Left ventricle myocardium inferior (tissue), 1 donor: ENCODE data around the gene TMIE. TPM values are rescaled to one million over a fixed set of nuclear protein-coding genes. Genes with fewer than 3 reads are reported as not detected.

Source experiments
- DNase-seq: peaks from one replicate; pipeline ENCODE4 v3.0.0-alpha.2; 2020
- H3K27ac ChIP-seq: fragments of 200-600 bp; replicated peaks from 2 replicates; pipeline ENCODE4 v1.8.0; 2021
- H3K27me3 ChIP-seq: fragments of 200-600 bp; 2 replicates; pipeline ENCODE4 v1.8.0; 2021; ENCODE audit warnings: low read depth
- H3K36me3 ChIP-seq: fragments of 200-600 bp; 2 replicates; pipeline ENCODE4 v1.8.0; 2021
- H3K4me1 ChIP-seq: fragments of 200-600 bp; 2 replicates; pipeline ENCODE4 v1.8.0; 2021
- H3K4me3 ChIP-seq: fragments of 200-600 bp; 2 replicates; pipeline ENCODE4 v1.8.0; 2021; ENCODE audit warnings: mild to moderate bottlenecking, moderate library complexity
- H3K9me3 ChIP-seq: fragments of 200-600 bp; replicated peaks from 2 replicates; pipeline ENCODE4 v1.8.0; 2021
- intact Hi-C: fragments of 100-400 bp; cut with micrococcal nuclease; formaldehyde crosslinking; loops from one replicate; pipeline ENCODE4 v1.11.0; 2022
- total RNA-seq: library from RNA; stranded (reverse); fragmentation: NEBNext Ultra II Directional; extraction: Animal tissue kit (Norgen Biotek cat#: 25700); gene quantifications from one replicate; pipeline ENCODE4 v1.2.1, GENCODE V29; 2021
- TF ChIP-seq, protein P1 (sequence below): fragments of 200-600 bp; IDR thresholded peaks from 2 replicates; pipeline ENCODE4 v1.8.0; 2021; ENCODE audit warnings: antibody characterized with exemption, mild to moderate bottlenecking, borderline replicate concordance
- donor health status: DM: no; HTN: yes; CAD: no; lungs with severe emphysema.

Gene TMIE
- total RNA-seq, 1 donor from 2014 or later = 1.5 TPM

DNA sequence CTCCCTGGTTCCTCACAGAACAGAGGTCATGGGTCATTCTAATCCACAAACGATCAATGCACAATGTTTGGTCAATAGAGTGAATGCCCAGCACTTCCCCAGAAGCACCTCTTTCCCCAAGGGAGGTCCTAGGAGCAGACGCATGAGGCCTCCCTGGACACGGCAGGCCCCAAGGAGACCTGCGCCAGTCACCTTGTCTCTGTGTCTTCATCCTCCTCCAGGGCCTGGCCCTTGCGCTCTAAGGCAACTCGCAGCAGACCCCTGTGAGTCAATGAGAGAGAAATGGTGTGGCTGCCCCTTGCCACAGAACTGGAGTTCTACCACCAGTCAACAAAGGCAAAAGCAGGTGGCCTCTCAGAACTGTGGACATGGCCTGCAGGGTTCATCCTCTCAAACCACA lies 25.8 kb upstream of the TMIE start:
- TF ChIP-seq, protein P1, sequence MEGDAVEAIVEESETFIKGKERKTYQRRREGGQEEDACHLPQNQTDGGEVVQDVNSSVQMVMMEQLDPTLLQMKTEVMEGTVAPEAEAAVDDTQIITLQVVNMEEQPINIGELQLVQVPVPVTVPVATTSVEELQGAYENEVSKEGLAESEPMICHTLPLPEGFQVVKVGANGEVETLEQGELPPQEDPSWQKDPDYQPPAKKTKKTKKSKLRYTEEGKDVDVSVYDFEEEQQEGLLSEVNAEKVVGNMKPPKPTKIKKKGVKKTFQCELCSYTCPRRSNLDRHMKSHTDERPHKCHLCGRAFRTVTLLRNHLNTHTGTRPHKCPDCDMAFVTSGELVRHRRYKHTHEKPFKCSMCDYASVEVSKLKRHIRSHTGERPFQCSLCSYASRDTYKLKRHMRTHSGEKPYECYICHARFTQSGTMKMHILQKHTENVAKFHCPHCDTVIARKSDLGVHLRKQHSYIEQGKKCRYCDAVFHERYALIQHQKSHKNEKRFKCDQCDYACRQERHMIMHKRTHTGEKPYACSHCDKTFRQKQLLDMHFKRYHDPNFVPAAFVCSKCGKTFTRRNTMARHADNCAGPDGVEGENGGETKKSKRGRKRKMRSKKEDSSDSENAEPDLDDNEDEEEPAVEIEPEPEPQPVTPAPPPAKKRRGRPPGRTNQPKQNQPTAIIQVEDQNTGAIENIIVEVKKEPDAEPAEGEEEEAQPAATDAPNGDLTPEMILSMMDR = no peak
- Histone ChIP-seq H3K36me3 (peaks cover 67% of the 10 kb centered on the region), H3K4me3 (no peak overlapping the region), H3K4me1 (peaks cover 27% of the 10 kb centered on the region), H3K9me3 (no peaks in the 10 kb centered on the region), H3K27ac (no peak overlapping the region), H3K27me3 (no peaks in the 10 kb centered on the region)
- DNase-seq = peak; percentile 9
- intact Hi-C loops = no loop called here

DNA sequence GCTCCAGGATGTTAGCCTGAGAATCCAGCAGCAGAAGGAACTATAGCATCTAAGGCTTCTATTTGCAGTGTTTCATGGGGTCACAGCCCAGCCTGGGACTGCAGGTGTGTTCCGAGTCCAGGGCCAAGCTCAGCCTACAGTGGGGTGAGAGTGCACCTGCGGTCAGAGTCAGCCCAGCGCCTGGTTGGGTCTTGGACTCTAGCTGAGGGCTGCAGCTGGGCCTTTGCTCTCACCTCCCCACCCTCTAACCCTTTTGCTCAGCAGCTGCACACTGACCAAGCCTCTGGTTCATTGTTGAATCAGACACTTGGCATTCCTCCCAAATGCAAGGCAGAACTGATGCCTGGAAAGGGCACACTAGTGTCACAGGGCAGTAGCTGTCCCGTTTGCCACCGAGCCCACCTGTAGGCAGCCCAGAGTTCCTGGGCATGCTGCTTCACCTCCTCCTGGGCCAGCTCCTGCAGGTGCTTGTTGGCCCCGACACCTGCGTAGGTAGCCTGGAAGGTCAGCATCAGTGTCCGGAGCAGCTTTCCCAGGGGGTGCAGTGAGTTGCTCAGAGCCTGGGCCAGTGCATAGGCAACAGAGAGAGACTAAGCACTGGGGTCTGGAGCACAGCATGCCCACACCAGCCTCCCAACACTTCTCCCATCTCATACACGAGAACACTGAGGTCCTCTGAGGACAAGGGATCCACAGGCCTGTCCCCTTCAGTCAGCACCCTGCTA lies 25.2 kb upstream of the TMIE start:
- intact Hi-C loops = no loop called here
- H3K27me3 ChIP-seq = no peaks in the 10 kb centered on the region
- no peak overlapping the region for H3K27ac ChIP-seq
- H3K4me3 ChIP-seq = peak overlapping the region; percentile 45
- H3K9me3 ChIP-seq = no peaks in the 10 kb centered on the region
- DNase-seq = peak; percentile 12
- TF ChIP-seq, protein P1 = no peak
- peaks cover 33% of the 10 kb centered on the region for H3K4me1 ChIP-seq
- peaks cover 72% of the 10 kb centered on the region for H3K36me3 ChIP-seq

DNA sequence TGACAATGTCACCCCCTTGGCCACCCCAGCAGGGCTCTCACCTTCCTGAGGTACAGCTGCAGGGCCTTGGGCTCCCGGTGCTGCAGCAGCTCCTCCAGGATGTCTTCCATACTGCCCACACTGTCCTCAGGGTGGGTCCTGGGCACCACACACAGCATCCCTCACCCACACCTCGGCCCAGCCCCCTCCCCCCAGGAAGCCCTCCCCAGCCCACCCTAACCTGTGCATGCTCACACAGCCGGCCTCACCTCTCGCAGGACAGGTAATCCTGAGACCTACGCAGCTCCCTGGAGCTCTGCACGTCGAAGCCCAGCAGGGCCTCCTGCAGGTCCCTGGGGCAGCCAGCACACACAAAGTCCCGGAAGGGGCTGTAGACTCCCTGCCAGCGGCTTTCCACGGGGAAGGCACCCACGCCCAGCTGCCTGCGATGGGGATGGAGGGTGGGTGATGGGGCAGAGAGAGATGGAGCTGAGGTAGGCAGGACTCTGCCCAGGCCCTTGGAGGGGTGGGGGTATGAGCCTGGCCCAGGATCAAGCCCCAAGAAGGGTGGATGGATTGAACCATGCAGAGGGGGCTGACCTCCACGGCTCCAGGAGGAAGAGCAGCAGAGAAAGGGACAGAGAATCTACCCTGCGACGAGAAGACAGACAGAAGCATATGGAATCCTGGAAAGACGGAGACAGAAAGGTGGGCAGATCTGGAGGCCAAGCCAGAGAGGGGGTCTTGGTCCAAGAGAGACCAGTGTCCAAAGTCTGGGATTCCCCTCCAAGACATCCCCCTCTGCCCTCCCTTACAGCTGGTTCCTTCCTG lies 24.4 kb upstream of the TMIE start:
- intact Hi-C loops = no loop called here
- H3K9me3 ChIP-seq = no peaks in the 10 kb centered on the region
- peak overlapping the region; percentile 68 for H3K27ac ChIP-seq
- H3K27me3 ChIP-seq = no peaks in the 10 kb centered on the region
- H3K4me1 ChIP-seq = peaks cover 41% of the 10 kb centered on the region
- DNase-seq = peak; percentile 12
- TF ChIP-seq, protein P1 = no peak
- H3K4me3 ChIP-seq = peak overlapping the region; percentile 45
- peaks cover 73% of the 10 kb centered on the region for H3K36me3 ChIP-seq

DNA sequence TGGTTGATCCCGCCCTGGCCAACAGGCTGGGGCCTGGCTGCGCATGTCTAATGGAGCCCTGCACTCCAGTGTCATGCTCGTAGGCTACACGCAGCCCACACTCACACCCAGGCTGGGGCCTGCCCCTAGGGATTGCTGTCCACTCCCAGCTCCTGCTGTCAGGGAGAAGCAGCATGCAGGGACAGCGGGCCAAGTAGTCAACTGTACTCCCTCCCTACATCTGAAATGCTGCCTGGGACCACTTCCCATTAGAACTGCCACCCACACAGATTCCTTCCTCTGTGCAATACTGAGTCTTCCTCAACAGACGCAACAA lies 23.8 kb upstream of the TMIE start:
- DNase-seq = peak; percentile 80
- H3K27ac ChIP-seq = peak overlapping the region; percentile 68
- no peaks in the 10 kb centered on the region for H3K27me3 ChIP-seq
- H3K36me3 ChIP-seq = peaks cover 73% of the 10 kb centered on the region
- intact Hi-C loops = no loop called here
- TF ChIP-seq, protein P1 = no peak
- peaks cover 44% of the 10 kb centered on the region for H3K4me1 ChIP-seq
- no peaks in the 10 kb centered on the region for H3K9me3 ChIP-seq
- peak overlapping the region; percentile 45 for H3K4me3 ChIP-seq

DNA sequence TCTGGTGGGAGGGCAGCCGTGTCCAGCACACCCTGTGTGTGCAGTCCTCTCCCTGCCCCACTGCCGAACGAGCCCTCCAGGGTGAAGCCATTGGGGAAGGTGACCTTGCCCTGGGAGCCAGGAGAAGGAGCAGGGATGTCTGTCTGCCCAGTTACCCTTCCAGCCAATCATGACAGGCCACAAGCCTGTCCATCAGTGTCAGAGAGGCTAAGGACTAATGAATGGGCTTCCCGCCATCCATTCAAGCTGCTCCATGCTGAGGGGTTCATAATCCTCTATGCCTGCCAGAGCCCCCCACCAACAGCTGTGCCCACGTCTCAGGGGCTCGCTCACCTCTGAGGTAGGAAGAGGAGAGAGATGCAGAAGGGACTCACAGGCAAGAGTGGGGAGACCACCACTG lies 22.9 kb upstream of the TMIE start:
- TF ChIP-seq, protein P1 = no peak
- Histone ChIP-seq H3K4me3 (no peak overlapping the region), H3K27ac (peak overlapping the region; percentile 68), H3K27me3 (no peaks in the 10 kb centered on the region), H3K9me3 (no peaks in the 10 kb centered on the region), H3K4me1 (peaks cover 44% of the 10 kb centered on the region), H3K36me3 (peaks cover 75% of the 10 kb centered on the region)
- DNase-seq = no peak
- intact Hi-C loops = no loop called here
